Thoracic aorta endothelial cell (primary cell): ENCODE data around the gene VWF. TPM values are rescaled to one million over a fixed set of nuclear protein-coding genes. Genes with fewer than 3 reads are reported as not detected.

Experiments used
- small RNA-seq: library from RNA; depleted of rRNA; stranded (forward); fragments of <200 nt; gene quantifications from one replicate; pipeline ENCODE3, GENCODE V24; 2012
- total RNA-seq: library from RNA; depleted of rRNA; stranded (reverse); fragments of >200 nt; gene quantifications from 2 replicates; pipeline ENCODE4 v1.2.3, GENCODE V29; 2012

The VWF gene
- 364 and 1,119 TPM in 2 replicates for total RNA-seq

GRCh38 chr12:6124411-6125309, at the start of gene VWF:
VWF (minus strand) TSS chr12:6124670; CDS start chr12:6123196, 1,474 bp downstream.

GRCh38 chr12:5945071-5946008, 179.1 kb downstream of the VWF start, which contains the start of gene ANO2:
ANO2 (minus strand) TSS chr12:5945259; CDS start chr12:5945217, 42 bp downstream.

Small RNA genes within 50 kb of the gene (small RNA-seq; reads per million reads assigned to genes)
- gene RN7SL69P, result not detected

Other genes with a start within 250 kb of the VWF start
- gene ANO2, start 179.4 kb downstream of the VWF start, total RNA-seq, result 12.6 and 48.8 TPM in 2 replicates
- 544 and 1,258 TPM in 2 replicates for gene CD9, start 75.7 kb upstream of the VWF start, total RNA-seq
- 0.07 TPM in 1 of 2 replicates, not detected in the other for gene PLEKHG6, start 186.0 kb upstream of the VWF start, total RNA-seq
- gene TNFRSF1A, start 217.4 kb upstream of the VWF start, total RNA-seq, result 132 and 141 TPM in 2 replicates